ENCODE data around the gene CDKAL1. TPM values are rescaled to one million over a fixed set of nuclear protein-coding genes. Genes with fewer than 3 reads are reported as not detected.

Gene CDKAL1
- total RNA-seq, 4 donors from 2014 or later: 13.5 to 21.2 (median 17.3) TPM

GRCh38 chr6:21123507-21124436 is 589.5 kb downstream of the CDKAL1 start:
- 85 to 89% methylated on average over 4 of the region's 4 CpGs for WGBS, 2 donors
- H3K9me3 ChIP-seq: no peaks in the 10 kb centered on the region
- H3K27me3 ChIP-seq: no peaks in the 10 kb centered on the region
- no peaks in the 10 kb centered on the region for H3K4me1 ChIP-seq
- no peak overlapping the region for H3K4me3 ChIP-seq
- H3K36me3 ChIP-seq: no peaks in the 10 kb centered on the region
- no peak overlapping the region for H3K27ac ChIP-seq
- no peak for TF ChIP-seq POLR2A (IDR thresholded peaks at IDR 0.05)
- TF ChIP-seq EP300 (IDR thresholded peaks at IDR 0.05): no peak
- no peak for TF ChIP-seq CTCF (IDR thresholded peaks at IDR 0.05)
- no peak for DNase-seq (ENCODE audit: low spot score in 2 of 2)

GRCh38 chr6:21128601-21129000 is 594.3 kb downstream of the CDKAL1 start:
- Histone ChIP-seq H3K9me3 (no peaks in the 10 kb centered on the region), H3K27me3 (no peaks in the 10 kb centered on the region), H3K36me3 (no peaks in the 10 kb centered on the region), H3K4me3 (no peak overlapping the region), H3K4me1 (peaks cover 0 to 9% (median 0%) of the 10 kb centered on the region in 4 donors), H3K27ac (no peak overlapping the region)
- no peak for TF ChIP-seq CTCF (IDR thresholded peaks at IDR 0.05)
- no peak for TF ChIP-seq EP300 (IDR thresholded peaks at IDR 0.05)
- TF ChIP-seq POLR2A (IDR thresholded peaks at IDR 0.05): no peak
- no peak for DNase-seq (ENCODE audit: low spot score in 2 of 2)

GRCh38 chr6:21131406-21131805 is 597.1 kb downstream of the CDKAL1 start:
- peaks cover 0 to 13% (median 0%) of the 10 kb centered on the region in 4 donors for H3K4me1 ChIP-seq
- DNase-seq (ENCODE audit: low spot score in 2 of 2): no peak
- no peak overlapping the region for H3K4me3 ChIP-seq
- TF ChIP-seq CTCF (IDR thresholded peaks at IDR 0.05) (no peak), EP300 (IDR thresholded peaks at IDR 0.05) (no peak), POLR2A (IDR thresholded peaks at IDR 0.05) (no peak)
- WGBS, 2 donors: 83 to 87% methylated on average over 3 of the region's 3 CpGs
- no peaks in the 10 kb centered on the region for H3K36me3 ChIP-seq
- no peaks in the 10 kb centered on the region for H3K9me3 ChIP-seq
- H3K27me3 ChIP-seq: no peaks in the 10 kb centered on the region
- H3K27ac ChIP-seq: no peak overlapping the region

- Histone ChIP-seq H3K27me3 (no peaks in the 10 kb centered on the region), H3K27ac (no peak overlapping the region), H3K9me3 (no peaks in the 10 kb centered on the region), H3K4me3 (no peak overlapping the region), H3K36me3 (no peaks in the 10 kb centered on the region), H3K4me1 (peaks cover 0 to 13% (median 0%) of the 10 kb centered on the region in 4 donors)
- DNase-seq (ENCODE audit: low spot score in 2 of 2): no peak
- TF ChIP-seq POLR2A (IDR thresholded peaks at IDR 0.05) (no peak), EP300 (IDR thresholded peaks at IDR 0.05) (no peak), CTCF (IDR thresholded peaks at IDR 0.05) (no peak)
- WGBS, 2 donors: 36 to 48% methylated on average over 1 of the region's 1 CpG
Measured at GRCh38 chr6:21132446-21132845, 598.2 kb downstream of the CDKAL1 start.

Measured in tibial nerve (tissue), 4 donors.